ENCODE measurements around the gene ARX. TPM values are rescaled to one million over a fixed set of nuclear protein-coding genes. Genes with fewer than 3 reads are reported as not detected.

ARX gene
- total and polyA plus RNA-seq, 9 of the 15 experiments (the other 6 are each of a cell fraction or from before 2014, with no cell fraction given) = 0.03 TPM; not detected in 8

DNA sequence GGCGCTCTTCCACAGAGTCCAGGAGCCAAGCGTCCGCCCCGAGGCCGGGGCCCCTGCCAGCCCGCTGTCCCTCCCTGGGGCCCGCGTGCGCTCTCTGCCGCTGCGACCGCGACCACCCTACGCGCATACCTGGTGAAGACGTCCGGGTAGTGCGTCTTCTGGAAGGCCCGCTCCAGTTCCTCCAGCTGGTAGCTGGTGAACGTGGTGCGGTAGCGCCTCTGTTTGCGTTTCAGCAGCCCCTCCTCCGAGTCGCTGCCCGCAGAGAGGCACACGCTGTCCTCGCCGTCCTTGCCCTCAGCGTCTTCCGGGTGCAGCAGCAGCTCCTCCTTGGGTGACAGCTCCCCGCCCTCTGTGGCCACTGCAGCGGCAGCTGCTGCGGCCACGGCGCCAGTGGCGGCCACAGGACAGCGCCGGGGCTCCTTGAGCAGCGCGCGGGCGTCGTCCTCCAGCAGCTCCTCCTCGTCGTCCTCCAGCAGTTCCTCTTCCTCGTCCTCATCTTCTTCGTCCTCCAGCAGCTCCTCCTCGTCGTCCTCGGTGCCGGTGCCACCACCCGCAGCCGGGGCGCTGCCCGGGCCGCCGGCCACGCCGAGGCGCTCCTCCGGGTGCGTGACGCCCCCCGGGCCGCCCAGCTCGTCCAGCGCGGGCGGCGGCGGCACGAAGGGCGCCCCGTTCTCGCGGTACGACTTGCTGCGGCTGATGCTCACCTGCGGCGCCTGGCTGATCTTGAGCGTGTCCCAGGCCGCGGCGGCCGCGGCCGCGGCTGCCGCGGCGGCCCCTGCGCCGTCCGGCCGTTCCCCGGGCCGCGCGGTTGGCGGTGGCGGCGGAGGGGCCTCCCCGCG lies 2.8 kb downstream of the ARX start (continued):
- TF ChIP-seq, protein P1, sequence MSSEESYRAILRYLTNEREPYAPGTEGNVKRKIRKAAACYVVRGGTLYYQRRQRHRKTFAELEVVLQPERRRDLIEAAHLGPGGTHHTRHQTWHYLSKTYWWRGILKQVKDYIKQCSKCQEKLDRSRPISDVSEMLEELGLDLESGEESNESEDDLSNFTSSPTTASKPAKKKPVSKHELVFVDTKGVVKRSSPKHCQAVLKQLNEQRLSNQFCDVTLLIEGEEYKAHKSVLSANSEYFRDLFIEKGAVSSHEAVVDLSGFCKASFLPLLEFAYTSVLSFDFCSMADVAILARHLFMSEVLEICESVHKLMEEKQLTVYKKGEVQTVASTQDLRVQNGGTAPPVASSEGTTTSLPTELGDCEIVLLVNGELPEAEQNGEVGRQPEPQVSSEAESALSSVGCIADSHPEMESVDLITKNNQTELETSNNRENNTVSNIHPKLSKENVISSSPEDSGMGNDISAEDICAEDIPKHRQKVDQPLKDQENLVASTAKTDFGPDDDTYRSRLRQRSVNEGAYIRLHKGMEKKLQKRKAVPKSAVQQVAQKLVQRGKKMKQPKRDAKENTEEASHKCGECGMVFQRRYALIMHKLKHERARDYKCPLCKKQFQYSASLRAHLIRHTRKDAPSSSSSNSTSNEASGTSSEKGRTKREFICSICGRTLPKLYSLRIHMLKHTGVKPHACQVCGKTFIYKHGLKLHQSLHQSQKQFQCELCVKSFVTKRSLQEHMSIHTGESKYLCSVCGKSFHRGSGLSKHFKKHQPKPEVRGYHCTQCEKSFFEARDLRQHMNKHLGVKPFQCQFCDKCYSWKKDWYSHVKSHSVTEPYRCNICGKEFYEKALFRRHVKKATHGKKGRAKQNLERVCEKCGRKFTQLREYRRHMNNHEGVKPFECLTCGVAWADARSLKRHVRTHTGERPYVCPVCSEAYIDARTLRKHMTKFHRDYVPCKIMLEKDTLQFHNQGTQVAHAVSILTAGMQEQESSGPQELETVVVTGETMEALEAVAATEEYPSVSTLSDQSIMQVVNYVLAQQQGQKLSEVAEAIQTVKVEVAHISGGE (CRISPR knock-in tag; IDR thresholded peaks at IDR 0.05) = no peak
- TF ChIP-seq, protein P2, sequence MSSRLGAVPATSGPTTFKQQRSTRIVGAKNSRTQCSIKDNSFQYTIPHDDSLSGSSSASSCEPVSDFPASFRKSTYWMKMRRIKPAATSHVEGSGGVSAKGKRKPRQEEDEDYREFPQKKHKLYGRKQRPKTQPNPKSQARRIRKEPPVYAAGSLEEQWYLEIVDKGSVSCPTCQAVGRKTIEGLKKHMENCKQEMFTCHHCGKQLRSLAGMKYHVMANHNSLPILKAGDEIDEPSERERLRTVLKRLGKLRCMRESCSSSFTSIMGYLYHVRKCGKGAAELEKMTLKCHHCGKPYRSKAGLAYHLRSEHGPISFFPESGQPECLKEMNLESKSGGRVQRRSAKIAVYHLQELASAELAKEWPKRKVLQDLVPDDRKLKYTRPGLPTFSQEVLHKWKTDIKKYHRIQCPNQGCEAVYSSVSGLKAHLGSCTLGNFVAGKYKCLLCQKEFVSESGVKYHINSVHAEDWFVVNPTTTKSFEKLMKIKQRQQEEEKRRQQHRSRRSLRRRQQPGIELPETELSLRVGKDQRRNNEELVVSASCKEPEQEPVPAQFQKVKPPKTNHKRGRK (tag; IDR thresholded peaks at IDR 0.05) = no peak
- TF ChIP-seq, protein P3, sequence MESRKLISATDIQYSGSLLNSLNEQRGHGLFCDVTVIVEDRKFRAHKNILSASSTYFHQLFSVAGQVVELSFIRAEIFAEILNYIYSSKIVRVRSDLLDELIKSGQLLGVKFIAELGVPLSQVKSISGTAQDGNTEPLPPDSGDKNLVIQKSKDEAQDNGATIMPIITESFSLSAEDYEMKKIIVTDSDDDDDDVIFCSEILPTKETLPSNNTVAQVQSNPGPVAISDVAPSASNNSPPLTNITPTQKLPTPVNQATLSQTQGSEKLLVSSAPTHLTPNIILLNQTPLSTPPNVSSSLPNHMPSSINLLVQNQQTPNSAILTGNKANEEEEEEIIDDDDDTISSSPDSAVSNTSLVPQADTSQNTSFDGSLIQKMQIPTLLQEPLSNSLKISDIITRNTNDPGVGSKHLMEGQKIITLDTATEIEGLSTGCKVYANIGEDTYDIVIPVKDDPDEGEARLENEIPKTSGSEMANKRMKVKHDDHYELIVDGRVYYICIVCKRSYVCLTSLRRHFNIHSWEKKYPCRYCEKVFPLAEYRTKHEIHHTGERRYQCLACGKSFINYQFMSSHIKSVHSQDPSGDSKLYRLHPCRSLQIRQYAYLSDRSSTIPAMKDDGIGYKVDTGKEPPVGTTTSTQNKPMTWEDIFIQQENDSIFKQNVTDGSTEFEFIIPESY (CRISPR knock-in tag; IDR thresholded peaks at IDR 0.05) = peak; percentile 74
- TF ChIP-seq CBX5 (IDR thresholded peaks at IDR 0.05; ENCODE audit: borderline replicate concordance, low read depth) (no peak), ZNF175 (CRISPR knock-in tag; IDR thresholded peaks at IDR 0.05; ENCODE audit: low read depth) (no peak), ZNF263 (CRISPR knock-in tag; IDR thresholded peaks at IDR 0.05; ENCODE audit: borderline replicate concordance) (peak; percentile 93)
- TF ChIP-seq, protein P4, sequence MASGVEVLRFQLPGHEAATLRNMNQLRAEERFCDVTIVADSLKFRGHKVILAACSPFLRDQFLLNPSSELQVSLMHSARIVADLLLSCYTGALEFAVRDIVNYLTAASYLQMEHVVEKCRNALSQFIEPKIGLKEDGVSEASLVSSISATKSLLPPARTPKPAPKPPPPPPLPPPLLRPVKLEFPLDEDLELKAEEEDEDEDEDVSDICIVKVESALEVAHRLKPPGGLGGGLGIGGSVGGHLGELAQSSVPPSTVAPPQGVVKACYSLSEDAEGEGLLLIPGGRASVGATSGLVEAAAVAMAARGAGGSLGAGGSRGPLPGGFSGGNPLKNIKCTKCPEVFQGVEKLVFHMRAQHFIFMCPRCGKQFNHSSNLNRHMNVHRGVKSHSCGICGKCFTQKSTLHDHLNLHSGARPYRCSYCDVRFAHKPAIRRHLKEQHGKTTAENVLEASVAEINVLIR (CRISPR knock-in tag; IDR thresholded peaks at IDR 0.05) = no peak
- TF ChIP-seq, protein P5, sequence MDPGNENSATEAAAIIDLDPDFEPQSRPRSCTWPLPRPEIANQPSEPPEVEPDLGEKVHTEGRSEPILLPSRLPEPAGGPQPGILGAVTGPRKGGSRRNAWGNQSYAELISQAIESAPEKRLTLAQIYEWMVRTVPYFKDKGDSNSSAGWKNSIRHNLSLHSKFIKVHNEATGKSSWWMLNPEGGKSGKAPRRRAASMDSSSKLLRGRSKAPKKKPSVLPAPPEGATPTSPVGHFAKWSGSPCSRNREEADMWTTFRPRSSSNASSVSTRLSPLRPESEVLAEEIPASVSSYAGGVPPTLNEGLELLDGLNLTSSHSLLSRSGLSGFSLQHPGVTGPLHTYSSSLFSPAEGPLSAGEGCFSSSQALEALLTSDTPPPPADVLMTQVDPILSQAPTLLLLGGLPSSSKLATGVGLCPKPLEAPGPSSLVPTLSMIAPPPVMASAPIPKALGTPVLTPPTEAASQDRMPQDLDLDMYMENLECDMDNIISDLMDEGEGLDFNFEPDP (CRISPR knock-in tag; IDR thresholded peaks at IDR 0.05) = no peak
